ENCODE results near the gene INF2. TPM values are rescaled to one million over a fixed set of nuclear protein-coding genes. Genes with fewer than 3 reads are reported as not detected.

The INF2 gene
- total RNA-seq, 1 donor, result 49.2 TPM

DNA sequence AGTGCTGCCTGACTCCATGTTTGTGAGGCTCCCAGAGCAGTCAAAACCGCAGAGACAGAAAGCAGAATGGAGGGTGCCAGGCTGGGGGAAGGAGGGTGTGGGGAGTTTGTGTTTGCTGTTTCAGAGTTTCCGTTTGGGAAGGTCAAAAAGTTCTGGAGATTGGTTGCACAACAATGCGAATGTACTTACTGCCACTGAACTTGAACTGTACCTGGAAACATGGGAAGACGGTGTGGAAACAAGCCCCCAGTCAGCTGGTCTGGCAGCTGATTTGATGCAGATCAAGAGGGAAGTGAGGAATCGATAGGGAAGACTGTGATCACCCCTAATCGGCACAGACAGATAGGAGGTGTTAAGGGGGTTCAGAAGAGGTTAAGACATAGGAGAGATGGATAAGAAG is 35.3 kb upstream of the INF2 start:
- Histone ChIP-seq H3K27ac (ENCODE audit: low read depth, low read length) (no peak overlapping the region), H3K27me3 (ENCODE audit: insufficient read depth, low read length) (peaks cover 1% of the 10 kb centered on the region), H3K36me3 (ENCODE audit: insufficient read depth, low read length) (no peaks in the 10 kb centered on the region), H3K4me2 (ENCODE audit: insufficient read depth, low read length) (no peak overlapping the region), H3K4me3 (ENCODE audit: insufficient read depth, low read length) (no peak overlapping the region), H4K20me1 (ENCODE audit: insufficient read depth, low read length) (no peaks in the 10 kb centered on the region), H3K9me3 (ENCODE audit: low read depth, low read length) (no peaks in the 10 kb centered on the region), H3K79me2 (ENCODE audit: insufficient read depth, low read length) (no peaks in the 10 kb centered on the region), H2AFZ (ENCODE audit: low read length) (no peak overlapping the region), H3K4me1 (ENCODE audit: insufficient read depth, low read length) (no peaks in the 10 kb centered on the region)
- TF ChIP-seq, protein P1, sequence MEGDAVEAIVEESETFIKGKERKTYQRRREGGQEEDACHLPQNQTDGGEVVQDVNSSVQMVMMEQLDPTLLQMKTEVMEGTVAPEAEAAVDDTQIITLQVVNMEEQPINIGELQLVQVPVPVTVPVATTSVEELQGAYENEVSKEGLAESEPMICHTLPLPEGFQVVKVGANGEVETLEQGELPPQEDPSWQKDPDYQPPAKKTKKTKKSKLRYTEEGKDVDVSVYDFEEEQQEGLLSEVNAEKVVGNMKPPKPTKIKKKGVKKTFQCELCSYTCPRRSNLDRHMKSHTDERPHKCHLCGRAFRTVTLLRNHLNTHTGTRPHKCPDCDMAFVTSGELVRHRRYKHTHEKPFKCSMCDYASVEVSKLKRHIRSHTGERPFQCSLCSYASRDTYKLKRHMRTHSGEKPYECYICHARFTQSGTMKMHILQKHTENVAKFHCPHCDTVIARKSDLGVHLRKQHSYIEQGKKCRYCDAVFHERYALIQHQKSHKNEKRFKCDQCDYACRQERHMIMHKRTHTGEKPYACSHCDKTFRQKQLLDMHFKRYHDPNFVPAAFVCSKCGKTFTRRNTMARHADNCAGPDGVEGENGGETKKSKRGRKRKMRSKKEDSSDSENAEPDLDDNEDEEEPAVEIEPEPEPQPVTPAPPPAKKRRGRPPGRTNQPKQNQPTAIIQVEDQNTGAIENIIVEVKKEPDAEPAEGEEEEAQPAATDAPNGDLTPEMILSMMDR (IDR thresholded peaks at IDR 0.05; ENCODE audit: extremely low read depth, low read depth, low read length), result no peak
- peak; percentile 83 for DNase-seq (ENCODE audit: insufficient read length, low spot score, missing footprints)

DNA sequence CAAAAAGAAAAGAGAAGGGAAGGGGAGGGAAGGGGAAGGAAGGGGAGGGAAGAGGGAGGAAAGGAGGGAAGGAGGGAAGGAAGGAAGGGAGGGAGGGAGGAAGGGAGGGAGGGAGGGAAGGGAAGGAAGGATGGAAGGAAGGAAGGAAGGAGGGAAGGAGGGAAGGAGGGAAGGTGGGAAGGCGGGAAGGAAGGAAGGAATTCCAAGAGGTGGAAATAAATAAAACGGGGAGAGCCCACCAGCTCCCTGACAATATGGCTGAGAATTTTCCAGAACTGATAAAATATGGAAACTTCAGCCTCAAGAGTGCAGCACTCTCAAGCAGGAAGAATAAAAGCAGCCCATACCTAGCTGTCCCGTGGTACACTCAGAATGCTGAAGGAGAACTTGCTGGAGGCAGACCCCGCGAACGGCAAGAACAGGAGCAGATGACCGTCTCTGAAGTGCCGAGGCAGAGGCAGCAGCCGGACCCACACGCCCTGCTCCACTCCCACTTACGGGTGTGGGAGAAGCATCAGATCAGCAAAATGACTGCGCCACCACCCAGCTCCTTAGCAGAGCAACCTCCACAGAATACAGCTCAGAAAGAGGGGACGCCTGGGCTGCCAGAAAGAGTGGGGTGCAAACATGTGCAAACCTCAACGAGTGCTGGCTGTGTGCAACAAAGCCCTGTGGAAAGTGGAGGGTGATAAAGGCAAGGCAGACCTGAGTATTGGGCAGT is 34.1 kb upstream of the INF2 start:
- Histone ChIP-seq H3K79me2 (ENCODE audit: insufficient read depth, low read length) (no peaks in the 10 kb centered on the region), H3K36me3 (ENCODE audit: insufficient read depth, low read length) (no peaks in the 10 kb centered on the region), H2AFZ (ENCODE audit: low read length) (no peak overlapping the region), H3K4me3 (ENCODE audit: insufficient read depth, low read length) (no peak overlapping the region), H3K9me3 (ENCODE audit: low read depth, low read length) (no peaks in the 10 kb centered on the region), H3K27ac (ENCODE audit: low read depth, low read length) (no peak overlapping the region), H3K4me1 (ENCODE audit: insufficient read depth, low read length) (no peaks in the 10 kb centered on the region), H4K20me1 (ENCODE audit: insufficient read depth, low read length) (no peaks in the 10 kb centered on the region), H3K27me3 (ENCODE audit: insufficient read depth, low read length) (peaks cover 4% of the 10 kb centered on the region), H3K4me2 (ENCODE audit: insufficient read depth, low read length) (no peak overlapping the region)
- peak; percentile 78 for DNase-seq (ENCODE audit: insufficient read length, low spot score, missing footprints)
- TF ChIP-seq, protein P1 (IDR thresholded peaks at IDR 0.05; ENCODE audit: extremely low read depth, low read depth, low read length), result no peak

DNA sequence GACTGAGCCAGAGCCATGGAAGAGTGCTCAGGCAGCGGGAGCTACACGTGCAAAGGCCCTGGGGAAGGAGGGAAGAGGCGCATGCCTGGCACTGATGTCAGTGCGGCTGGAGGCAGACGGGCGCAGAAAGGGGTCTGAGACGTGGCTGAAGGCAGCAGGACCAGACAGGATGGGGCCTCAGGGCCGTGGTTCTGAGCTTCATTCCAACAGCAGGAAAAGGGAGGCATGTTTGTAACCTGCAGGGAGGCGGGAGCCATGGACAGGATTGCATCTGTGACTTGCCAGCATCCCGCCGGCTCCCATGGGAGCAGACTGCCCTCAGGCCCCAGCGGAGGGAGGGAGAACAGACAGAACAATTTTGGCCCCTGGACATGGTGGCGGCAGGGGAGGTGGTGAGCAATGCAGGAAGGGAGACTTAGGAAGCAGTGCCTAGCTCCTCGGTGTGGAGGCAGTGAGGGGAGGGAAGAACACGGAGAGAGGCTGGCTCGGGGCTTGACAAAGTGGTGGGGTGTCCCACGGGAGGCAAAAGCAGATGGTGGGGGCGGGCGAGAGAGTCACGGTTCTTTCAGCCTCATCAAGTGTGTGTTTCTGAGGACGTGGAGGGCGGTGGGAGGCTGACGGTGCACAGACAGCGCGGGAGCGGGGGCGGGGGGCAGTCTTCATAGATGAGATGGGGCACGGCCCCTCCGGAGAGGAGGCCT is 33.3 kb upstream of the INF2 start:
- TF ChIP-seq, protein P1 (IDR thresholded peaks at IDR 0.05; ENCODE audit: extremely low read depth, low read depth, low read length), result no peak
- peak; percentile 87 for DNase-seq (ENCODE audit: insufficient read length, low spot score, missing footprints)
- Histone ChIP-seq H3K27me3 (ENCODE audit: insufficient read depth, low read length) (peaks cover 4% of the 10 kb centered on the region), H3K4me2 (ENCODE audit: insufficient read depth, low read length) (no peak overlapping the region), H3K79me2 (ENCODE audit: insufficient read depth, low read length) (no peaks in the 10 kb centered on the region), H3K4me1 (ENCODE audit: insufficient read depth, low read length) (no peaks in the 10 kb centered on the region), H3K36me3 (ENCODE audit: insufficient read depth, low read length) (no peaks in the 10 kb centered on the region), H3K9me3 (ENCODE audit: low read depth, low read length) (no peaks in the 10 kb centered on the region), H3K27ac (ENCODE audit: low read depth, low read length) (no peak overlapping the region), H3K4me3 (ENCODE audit: insufficient read depth, low read length) (no peak overlapping the region), H2AFZ (ENCODE audit: low read length) (no peak overlapping the region), H4K20me1 (ENCODE audit: insufficient read depth, low read length) (no peaks in the 10 kb centered on the region)

DNA sequence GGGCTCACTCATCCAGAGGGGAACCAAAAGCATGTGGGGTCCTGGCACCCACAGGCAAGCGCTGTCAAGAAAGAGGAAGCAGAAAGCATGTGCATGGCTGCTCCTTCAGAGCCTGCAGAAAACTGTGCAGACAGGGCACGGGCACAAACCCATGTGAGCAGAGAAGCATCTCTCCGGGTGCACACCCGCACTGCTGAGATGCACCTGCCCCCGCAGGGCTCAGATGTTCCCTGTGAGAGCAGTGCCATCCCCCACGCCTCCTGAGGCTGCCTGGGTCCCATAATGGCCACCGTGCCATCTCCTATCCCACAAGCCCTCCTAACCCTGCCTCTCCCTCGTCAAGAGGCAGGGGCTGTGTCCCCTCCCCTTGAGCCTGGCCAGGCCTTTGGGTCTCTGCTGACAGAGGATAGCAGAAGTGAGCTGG is 32.3 kb upstream of the INF2 start:
- Histone ChIP-seq H3K4me2 (ENCODE audit: insufficient read depth, low read length) (no peak overlapping the region), H3K79me2 (ENCODE audit: insufficient read depth, low read length) (no peaks in the 10 kb centered on the region), H3K4me3 (ENCODE audit: insufficient read depth, low read length) (no peak overlapping the region), H3K27ac (ENCODE audit: low read depth, low read length) (no peak overlapping the region), H3K36me3 (ENCODE audit: insufficient read depth, low read length) (no peaks in the 10 kb centered on the region), H3K9me3 (ENCODE audit: low read depth, low read length) (no peaks in the 10 kb centered on the region), H2AFZ (ENCODE audit: low read length) (no peak overlapping the region), H3K27me3 (ENCODE audit: insufficient read depth, low read length) (peaks cover 4% of the 10 kb centered on the region), H4K20me1 (ENCODE audit: insufficient read depth, low read length) (no peaks in the 10 kb centered on the region), H3K4me1 (ENCODE audit: insufficient read depth, low read length) (no peaks in the 10 kb centered on the region)
- TF ChIP-seq, protein P1 (IDR thresholded peaks at IDR 0.05; ENCODE audit: extremely low read depth, low read depth, low read length), result no peak
- DNase-seq (ENCODE audit: insufficient read length, low spot score, missing footprints), result no peak

Measured in osteoblast (primary cell).